GM10266 (cell line): Measurements from ENCODE around the gene PLAU.

Experiments used
- DNase-seq: peaks from one replicate; pipeline ENCODE4 v3.0.0; 2012; ENCODE audit errors: extremely low spot score
- TF ChIP-seq, protein P1 (sequence below): IDR thresholded peaks from 2 replicates; pipeline ENCODE4 v1.5.1; 2012; ENCODE audit warnings: mild to moderate bottlenecking, low read depth; ENCODE audit not compliant: control insufficient read depth, insufficient read depth; ENCODE audit errors: missing control alignments

The PLAU gene

DNA sequence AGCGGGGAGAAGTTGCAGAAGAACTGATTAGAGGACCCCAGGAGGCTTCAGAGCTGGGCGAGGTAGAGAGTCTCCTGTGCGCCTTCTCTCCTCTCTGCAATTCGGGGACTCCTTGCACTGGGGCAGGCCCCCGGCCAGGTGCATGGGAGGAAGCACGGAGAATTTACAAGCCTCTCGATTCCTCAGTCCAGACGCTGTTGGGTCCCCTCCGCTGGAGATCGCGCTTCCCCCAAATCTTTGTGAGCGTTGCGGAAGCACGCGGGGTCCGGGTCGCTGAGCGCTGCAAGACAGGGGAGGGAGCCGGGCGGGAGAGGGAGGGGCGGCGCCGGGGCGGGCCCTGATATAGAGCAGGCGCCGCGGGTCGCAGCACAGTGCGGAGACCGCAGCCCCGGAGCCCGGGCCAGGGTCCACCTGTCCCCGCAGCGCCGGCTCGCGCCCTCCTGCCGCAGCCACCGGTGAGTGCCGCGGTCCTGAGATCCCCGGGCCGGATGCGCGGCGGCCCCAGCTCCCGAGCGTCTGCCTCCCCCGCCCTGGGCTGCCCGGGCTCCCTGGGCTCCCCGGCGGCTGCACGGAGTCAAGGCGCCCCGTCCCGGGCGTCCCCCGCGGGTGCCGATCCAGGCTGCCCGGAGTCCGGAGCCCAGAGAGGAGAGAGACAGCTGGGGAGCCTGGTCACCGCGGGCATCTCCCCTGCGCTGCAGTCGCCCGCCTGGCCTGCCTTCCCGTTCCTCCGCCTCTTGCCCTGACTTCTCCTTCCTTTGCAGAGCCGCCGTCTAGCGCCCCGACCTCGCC lies at the start of gene PLAU:
PLAU (plus strand) TSS at position 369 of the 789 bp plus-strand sequence. CDS start 424 bp downstream, outside the sequence.
- TF ChIP-seq, protein P1, sequence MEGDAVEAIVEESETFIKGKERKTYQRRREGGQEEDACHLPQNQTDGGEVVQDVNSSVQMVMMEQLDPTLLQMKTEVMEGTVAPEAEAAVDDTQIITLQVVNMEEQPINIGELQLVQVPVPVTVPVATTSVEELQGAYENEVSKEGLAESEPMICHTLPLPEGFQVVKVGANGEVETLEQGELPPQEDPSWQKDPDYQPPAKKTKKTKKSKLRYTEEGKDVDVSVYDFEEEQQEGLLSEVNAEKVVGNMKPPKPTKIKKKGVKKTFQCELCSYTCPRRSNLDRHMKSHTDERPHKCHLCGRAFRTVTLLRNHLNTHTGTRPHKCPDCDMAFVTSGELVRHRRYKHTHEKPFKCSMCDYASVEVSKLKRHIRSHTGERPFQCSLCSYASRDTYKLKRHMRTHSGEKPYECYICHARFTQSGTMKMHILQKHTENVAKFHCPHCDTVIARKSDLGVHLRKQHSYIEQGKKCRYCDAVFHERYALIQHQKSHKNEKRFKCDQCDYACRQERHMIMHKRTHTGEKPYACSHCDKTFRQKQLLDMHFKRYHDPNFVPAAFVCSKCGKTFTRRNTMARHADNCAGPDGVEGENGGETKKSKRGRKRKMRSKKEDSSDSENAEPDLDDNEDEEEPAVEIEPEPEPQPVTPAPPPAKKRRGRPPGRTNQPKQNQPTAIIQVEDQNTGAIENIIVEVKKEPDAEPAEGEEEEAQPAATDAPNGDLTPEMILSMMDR = no peak

DNA sequence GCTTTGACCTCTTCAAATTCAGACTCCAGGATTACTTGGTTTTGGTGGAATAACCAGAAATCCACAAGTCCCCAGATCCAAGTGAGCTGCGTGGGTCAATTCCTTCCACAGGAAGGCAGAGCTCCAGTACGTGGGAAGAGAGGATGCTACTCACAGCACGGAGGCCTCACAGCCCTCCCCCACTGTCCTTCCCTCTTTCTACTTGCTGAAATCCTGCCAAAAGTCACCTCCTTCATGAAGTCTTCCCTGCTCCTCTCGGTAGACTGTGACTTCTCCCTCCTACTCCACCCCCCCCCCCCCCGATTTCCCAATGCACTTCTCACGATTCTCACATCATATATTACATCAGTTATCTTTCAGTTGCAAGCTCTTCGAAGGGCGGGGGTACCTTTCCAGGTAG lies 48.9 kb upstream of the PLAU start:
- DNase-seq = no peak
- TF ChIP-seq, protein P1 = no peak

More for the DNA sequence above, at the start of gene PLAU:
- peak; percentile 51 for DNase-seq

DNA sequence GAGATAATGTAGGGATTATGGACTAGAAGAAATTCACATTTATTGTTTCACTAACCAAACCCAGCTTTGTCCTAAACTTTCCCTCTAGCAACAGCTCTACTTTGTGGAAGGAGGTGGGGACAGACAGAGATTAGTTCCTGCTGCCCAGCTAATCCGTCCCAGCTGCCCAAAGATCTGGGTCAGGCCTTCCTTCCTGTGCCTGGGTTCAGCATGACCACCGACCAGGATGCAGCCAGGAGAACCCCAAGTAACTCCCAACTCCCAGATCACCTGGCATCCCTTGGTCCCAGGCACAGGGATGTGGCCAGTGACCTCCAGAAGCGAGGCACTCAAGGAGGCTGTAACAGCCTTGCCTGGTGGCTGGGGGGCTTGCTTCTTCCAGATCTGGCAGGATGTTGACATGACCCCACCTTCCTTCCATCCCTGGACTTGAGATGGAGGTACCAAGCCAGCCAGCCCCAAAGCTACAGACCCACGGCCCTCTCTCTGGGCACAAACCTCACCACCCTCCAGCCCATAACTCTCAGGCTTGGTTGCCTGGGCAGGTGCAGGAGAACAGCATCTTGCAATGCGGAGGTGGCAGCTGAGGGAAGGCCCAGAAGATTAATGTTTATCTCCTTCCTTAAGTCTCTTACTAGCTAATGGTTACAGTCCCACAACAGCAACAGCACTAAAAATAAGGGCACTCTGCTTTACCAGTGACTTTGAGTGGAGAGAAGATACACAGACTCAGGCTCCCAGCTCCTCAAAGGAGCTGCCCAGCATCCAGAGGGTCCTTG lies 47.7 kb upstream of the PLAU start:
- no peak for DNase-seq
- TF ChIP-seq, protein P1 = no peak

DNA sequence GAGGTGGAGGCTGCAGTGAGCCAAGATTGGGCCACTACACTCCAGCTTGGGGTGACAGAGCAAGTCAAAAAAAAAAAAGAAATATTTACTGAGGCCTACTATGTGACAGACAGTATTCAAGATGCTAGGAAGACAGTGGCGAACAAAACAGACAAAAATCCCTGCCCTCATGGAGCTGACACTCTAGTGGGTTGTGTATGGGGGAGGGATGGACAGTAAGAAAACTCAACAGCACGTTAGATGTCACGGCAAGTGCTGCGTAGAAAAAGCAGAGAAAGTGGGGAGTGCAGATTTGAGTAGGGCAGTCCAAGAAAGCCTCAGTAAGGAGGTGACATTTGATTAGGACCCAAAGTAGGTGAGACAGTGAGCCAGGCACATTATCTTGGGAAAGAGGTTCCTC lies 46.7 kb upstream of the PLAU start:
- no peak for DNase-seq
- TF ChIP-seq, protein P1 = no peak

DNA sequence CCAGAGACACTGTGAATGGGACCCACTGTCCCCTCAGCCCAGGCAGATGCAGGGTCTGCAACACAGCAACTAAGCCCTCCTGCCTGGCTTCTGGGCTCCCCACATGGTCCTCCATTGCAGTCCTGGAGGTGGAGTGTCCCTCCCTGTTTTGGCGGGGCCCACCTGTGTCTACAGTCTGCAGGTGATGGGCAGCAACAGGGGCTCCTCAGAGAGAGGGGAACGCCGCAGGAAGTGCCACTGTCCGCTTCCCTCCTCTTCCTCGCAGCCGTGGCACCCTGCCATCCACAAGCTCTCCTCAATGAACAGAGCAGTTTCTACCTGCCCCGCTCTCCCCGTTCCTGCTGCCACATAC lies 45.8 kb upstream of the PLAU start:
- no peak for DNase-seq
- TF ChIP-seq, protein P1 = no peak

DNA sequence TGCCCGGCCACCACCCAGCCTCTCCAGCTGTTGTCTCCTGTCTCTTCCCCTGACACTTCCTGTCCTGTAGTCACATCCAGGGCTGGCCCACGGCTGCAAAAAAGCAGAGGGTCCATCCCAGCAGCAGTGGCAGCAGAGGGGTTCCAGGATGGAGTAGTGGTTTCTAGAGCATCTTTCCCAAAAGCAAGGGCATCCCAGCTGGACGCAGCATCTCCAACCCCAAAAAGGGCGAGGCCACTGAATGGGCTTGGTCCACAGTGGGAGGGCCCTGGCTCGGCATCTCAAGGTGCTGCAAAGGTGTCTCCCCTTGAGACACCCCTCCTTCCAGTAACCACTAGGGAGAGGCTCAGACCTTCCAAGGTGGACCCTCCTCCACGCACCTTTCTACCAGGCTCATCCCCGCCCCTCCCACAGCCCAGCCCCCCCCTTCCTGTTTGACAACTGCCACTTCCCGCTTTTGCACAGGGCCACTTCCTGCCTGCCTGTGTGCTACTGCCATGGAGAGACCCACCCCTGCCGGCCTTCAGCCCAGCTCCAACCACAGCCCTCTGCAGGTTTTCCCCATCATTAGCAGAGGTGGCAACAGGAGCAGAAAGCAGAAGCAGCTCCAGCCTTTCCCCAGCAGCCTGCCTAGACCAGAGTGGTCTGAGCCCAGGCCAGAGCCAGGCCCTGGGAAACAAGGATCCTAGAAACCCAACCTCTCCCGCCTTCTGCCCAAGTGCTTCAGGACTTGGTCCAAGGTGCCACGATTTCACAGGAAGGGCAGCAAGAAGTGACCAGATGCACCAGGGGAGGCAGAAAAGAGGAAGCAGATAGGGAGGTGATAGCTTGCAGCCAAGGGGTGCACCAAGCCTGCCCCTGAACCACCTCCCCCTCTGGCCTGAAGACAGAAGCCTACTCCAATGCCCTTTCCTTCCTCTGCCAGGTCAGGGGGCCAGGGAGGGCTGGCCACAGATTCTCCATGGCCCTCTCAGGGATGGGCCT lies 45.2 kb upstream of the PLAU start:
- DNase-seq = peak; percentile 63
- TF ChIP-seq, protein P1 = no peak
